ENCODE data around the gene ANKH.
"Not testable (repeated sequence)": the region's sequence is repeated elsewhere in the genome, so short reads cannot be mapped to it uniquely, and the experiment has no call there.

The ANKH gene

DNA sequence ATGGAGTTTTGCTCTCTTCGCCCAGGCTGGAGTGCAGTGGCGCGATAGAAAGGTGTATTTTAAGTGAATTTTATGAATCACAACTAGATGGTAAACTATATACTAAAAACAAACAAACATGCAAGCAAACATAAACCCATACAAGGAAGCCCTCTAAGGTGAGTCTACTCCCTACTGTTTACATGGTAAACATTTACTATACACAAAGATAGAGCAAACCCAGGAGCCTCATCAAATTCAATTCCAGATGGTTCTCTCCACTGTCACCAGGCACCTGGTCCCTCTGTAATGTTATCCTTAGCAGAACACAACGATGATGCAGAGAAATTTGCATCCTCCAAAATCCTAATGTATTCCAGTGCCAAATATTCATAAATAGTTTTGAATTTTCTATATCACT, 17.9 kb downstream of the ANKH start:
- no peak for DNase-seq

DNA sequence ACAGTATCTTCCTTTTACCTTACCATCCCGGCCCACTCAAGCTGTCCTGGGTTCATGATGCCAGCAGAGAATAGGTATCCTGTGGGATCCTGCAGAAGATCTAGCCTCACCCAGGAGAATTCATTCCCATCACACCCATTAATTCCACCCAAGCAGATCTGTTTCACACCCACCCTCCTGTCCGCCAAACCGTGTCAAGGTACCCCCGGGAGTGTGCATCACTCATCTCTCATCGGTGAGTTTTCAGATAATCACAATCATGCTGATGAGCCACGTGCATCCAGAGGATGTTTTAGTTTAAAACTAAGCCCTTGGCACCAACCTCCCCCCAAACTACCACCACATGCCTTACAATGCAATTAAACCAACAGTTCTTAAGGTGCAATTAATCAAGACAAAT, 18.8 kb downstream of the ANKH start:
- DNase-seq: no peak

DNA sequence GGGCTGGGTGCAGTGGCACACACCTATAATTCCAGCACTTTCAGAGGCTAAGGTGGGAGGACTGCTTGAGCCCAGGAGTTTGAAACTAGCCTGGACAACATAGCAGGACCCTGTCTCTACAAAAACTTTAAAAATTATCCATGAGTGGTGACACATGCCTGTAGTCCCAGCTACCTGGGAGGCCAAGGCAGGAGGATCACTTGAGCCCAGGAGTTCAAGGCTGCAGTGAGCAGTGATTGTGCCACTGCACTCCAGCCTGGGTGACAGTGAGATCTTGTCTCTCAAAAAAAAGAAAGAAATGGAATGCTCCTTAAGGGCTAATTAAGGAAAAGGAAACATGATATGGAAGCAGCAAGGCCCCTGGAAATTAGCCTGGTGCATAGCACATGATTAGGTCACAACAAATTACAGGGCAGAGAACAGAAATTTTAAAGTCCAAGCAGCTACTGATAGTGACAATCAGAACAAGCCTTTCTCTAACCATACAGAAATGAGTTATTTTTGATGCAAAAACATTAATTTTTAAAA, 19.5 kb downstream of the ANKH start:
- no peak for DNase-seq

DNA sequence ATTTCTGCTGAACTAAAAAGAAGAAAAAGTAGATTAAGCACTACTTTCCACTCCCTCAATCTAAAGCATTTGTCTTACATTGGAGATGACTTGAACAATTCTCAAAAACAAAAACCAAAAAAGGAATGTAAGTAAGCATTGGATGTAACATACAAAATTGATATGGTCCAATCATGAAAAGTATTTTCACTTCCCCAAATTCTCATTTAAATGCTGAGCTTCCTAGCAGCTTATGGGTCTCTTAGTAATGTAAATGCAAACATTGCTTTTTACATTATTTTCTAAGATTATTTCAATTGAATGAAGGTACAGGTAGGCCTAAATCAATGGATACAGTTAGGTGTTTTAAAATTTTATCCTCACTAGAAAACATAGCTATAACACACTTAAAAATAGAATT, 20.0 kb downstream of the ANKH start:
- DNase-seq: no peak

DNA sequence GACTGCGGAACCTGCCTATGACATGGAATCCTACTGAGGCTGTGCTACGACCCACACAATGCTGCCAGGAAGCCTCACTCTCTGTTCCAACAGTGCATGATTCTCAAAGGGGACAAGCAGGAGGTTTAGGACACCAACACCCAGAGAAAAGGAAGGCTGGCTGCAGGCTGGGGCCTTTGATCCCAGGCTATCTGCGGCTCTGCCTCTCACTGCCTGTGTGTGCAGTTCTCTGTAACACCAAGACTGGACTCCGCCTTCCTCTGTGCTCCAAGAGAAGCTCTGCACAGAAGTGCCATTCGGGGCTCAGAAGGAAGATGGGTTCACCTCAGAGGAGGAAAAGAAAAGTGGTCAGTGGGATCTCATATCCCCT, 20.5 kb downstream of the ANKH start:
- no peak for DNase-seq

DNA sequence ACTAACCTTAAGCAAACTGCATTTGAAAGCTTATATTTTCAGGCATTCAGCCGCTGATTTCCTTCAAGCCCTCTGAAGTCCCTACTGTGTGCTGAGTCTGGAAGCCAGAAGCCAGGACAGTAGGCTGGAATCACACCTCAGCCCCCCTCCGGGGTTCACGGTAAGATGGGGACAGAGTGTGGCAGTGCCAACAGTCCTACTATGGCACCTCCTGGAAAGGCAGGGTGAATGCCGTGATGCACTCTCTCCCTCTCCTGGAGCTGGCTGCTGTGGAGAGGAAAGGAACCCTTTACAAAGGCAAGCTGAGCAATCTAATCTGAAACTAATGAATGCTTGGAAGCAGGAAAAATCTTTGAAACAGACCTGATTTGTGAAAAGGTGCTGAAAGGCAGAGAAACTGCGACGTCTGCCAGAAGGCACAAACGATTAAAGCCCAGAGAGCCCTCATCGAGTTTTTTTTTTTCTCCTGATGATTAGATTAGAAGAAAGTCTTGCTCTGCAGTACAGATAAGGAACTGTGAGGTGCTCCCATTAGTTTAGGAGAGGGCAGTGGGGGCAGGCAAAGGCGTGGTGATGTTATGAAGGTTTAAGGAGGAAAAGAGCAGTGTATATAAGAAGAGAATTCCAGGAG, 21.0 kb downstream of the ANKH start:
- DNase-seq: no peak

DNA sequence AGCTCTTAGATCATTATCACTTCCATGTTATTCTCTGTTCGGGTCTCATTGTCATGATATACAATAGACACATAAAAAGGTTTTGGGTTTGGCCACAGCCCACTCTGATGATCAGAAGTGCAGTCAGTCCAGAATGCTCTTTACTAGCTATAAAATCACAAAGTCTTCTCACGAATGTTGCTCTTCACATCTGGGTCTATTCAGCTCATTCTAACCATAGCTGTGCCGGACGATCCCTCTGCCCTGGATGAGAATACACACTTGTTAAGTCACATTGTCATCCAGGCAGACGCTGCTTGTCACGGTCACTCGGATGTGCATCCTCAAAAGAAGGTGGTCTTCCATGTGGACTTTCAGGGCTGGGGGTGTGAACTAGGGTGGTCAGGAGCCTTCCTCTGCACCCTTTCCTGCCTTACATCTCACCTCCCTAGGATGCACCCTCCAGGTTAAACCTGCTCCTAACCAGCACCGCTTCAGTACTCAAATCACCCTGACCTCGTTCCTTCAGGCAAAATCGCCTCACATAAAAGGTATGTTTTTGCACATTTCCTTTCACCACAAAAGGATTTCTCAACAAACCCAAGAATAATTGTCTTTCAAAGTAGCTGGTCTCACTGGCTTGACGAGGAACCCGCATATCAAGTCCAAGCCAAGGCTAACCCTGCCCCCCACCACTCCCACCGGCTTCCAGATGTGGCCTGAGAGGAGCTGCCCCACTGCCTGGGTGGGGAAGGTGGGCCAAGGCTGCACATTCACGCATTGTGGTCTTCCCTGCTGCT, 21.9 kb downstream of the ANKH start:
- no peak for DNase-seq

DNA sequence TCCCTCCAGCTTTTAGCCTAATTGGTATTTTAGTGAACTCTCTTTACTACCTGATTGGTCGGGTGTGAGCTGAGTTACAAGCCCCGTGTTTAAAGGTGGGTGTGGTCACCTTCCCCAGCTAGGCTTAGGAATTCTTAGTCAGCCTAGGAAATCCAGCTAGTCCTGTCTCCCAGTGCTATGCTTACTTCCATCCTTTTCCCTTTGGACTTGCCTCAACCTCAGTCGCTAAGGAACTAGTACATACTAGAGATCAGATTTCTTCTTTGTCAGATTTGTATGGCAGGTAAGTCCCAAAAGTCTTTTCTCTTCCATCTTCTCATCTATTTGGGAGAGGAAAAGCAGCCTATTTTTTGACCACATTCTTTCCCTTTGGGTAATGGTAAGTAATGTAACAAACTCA, 22.6 kb downstream of the ANKH start:
- DNase-seq: not testable (repeated sequence)

DNA sequence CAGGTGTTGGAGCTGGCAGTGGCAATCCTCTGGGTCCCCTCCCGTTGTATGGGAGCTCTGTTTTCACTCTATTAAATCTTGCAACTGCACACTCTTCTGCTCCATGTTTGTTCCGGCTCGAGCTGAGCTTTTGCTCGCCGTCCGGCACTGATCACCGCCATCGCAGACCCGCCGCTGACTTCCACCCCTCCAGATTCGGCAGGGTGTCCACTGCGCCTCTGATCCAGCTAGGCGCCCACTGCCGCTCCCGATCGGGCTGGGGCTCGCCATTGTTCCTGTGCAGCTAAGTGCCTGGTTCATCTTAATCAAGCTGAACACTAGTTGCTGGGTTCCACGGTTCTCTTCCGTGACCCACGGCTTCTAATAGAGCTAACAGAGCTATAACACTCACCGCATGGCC, 23.2 kb downstream of the ANKH start:
- no peak for DNase-seq

DNA sequence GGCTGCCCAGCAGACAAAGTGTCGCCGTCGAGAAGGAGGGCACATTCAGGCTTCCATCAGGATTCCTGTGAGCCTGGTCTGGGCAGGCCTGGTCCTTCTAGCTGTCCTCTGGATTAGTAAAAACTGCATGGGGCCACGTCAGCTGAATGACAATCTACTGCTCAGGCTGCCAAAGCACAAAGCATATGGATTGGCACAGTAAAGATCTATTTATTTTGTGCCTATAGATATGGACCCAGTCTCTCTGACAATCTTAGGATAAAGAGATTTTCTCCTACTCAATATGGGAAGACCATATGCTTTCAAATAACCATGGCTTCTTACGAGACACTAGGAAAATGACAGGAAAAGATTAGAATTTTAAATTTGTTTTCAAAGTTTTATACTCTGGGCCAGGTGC, 24.1 kb downstream of the ANKH start:
- no peak for DNase-seq

DNA sequence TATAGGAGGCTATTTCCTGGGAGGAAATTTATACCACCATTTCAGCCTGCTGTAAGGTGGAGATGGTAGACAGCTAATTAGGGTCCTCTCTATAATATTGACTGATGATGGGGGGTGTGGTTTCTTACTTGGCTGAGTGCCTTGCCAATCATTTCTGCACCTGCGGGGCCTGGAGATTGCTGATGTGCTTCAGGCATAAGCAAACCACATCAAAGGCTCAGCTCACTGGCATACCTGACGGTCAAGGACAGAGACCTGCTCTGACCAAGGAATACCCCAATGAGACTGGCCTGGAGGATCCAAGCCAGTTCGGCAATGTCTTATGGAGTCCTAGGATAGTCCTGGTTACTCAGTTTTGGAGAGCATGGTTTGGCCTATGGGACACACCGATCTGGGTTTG, 29.5 kb downstream of the ANKH start:
- DNase-seq: no peak

DNA sequence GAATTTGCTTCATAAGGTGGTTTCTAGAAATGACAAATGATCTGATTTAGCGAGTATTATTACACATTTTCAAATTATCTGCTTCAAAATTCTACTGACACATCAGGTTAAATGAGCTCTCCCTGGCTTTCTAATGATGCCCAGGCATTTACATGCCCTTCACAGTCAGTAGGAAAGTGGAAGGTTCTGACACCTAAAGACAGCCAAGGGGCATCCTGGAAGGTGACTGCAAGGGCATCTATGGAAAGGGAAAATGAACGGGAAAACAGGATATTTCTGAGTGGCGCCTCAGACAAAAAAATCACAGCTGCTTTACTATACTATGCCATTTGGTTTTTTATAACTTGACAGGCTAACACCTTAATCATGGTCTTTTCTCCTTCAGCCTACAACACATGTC, 31.0 kb downstream of the ANKH start:
- no peak for DNase-seq

DNA sequence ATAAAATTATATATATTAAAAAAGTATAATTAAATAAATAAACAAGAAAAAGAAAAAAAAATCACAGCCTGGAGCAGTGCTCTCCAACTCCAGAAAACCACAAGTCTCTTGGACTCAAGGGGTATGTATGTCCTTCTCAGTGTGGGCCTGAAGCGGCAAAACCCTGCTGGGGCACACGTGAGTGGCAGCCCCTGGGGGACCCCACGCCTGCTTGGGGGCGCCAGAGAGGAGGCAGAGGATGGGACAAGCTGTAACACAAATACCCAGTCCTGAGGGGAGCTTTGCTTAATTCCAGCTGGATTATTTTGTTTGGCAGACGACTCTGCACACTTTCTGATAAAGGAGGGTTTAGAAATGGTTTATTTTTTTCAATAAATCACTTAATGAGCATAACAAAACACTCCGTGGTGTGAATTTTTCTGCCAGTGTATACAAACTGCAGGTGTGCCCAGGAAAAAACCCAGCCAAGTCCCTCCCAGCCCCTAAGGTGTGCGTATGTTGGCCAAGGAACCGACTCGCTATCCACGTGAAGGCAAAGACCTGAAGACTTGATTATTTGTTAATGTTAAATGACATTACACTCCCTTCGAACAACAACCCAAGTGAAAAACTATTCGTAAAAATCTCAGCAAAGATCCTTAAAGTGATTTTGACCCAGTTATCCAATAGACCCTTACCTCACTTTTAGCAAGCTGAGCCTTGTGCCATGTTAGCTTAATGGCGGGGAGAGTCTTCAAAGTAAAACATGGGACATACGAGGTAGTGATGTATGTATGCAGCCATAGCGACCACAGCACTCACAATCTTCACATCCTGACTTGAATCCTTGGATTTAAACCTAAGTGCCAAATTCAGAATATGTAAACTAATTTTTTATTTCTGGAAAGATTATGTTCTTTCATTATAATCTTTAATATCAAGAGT, 32.9 kb downstream of the ANKH start:
- DNase-seq: no peak

DNA sequence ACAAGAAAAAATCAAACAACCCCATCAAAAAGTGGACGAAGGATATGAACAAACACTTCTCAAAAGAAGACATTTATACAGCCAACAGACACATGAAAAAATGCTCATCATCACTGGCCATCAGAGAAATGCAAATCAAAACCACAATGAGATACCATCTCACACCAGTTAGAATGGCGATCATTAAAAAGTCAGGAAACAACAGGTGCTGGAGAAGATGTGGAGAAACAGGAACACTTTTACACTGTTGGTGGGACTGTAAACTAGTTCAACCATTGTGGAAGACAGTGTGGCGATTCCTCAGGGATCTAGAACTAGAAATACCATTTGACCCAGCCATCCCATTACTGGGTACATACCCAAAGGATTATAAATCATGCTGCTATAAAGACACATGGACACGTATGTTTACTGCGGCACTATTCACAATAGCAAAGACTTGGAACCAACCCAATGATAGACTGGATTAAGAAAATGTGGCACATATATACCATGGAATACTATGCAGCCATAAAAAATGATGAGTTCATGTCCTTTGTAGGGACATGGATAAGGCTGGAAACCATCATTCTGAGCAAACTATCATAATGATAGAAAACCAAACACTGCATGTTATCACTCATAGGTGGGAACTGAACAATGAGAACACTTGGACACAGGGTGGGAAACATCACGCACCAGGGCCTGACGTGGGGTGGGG, 34.0 kb downstream of the ANKH start:
- DNase-seq: not testable (repeated sequence)

DNA sequence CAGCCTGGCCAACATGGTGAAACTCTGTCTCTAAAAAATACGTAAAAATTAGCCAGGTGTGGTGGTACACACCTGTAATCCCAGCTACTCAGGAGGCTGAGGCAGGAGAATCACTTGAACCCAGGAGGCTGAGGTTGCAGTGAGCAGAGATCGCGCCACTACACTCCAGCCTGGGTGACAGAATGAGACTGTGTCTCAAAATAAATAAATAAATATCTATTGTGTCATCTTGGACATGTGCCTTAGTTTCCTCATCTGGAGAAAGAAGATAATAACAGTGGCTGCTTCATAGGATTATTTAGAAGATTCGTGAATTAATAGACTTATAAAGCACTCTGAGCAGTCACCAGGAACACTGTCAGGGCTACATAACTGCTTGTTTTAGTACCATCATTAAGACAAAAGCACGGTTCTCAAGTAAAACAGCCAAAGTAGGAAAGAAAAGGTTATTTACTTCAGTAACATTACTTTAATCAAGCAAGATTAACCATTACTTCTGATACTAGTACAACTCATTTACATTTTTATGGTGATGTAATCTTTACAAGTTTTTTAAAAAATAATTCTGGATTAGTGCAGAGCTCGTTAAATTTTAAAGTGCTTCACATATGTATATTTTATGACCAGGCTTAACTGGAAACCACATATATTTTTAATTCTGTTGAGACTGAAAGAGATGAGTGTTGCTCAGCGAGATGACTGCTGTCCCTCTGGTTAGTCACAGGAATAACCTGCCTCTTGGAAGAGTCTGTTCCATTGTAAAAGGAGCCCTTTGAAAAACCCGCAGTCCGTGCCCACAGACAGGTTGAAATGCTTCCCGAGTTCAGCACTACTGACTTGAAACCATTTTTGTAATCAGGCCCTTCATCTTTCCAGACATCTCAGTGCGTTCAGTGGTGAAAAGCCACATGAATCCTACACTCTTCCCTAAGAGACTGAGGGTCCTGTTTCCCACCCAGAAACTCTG, 36.7 kb downstream of the ANKH start:
- DNase-seq: no peak

DNA sequence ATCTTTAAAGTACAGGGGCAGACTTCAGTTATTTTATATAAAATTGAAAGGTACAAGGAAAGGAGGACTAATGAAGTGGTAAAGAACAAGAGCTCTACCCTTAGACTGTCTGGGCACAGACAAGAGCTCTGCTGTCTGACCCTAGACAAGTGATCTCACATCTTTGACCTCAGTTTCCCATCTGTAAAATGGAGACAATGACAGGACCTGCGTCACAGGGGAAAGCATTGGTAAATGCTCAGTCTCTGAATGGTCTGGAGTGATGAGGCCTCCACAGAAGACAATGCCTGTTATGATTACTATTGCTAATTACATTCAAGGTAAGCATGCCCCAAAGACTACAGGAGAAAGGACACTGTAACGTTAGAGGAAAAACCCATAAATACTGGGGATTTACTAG, 37.5 kb downstream of the ANKH start:
- no peak for DNase-seq

DNA sequence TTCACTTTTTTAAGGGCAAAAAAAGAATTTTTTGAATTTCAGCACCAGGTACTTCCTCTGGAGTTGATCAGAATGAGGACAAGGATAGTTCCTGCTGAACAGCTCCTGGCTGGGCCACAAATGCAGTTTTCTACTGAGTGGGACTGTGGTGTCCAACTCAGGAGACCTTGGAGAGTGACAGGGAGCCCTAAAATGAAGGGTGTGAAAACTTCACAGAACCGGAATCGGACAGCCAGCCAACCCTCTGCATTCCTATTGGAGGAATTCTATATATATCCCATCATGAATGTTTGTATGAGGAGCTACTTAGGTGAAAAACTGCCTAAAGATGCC, 40.6 kb downstream of the ANKH start:
- no peak for DNase-seq

DNA sequence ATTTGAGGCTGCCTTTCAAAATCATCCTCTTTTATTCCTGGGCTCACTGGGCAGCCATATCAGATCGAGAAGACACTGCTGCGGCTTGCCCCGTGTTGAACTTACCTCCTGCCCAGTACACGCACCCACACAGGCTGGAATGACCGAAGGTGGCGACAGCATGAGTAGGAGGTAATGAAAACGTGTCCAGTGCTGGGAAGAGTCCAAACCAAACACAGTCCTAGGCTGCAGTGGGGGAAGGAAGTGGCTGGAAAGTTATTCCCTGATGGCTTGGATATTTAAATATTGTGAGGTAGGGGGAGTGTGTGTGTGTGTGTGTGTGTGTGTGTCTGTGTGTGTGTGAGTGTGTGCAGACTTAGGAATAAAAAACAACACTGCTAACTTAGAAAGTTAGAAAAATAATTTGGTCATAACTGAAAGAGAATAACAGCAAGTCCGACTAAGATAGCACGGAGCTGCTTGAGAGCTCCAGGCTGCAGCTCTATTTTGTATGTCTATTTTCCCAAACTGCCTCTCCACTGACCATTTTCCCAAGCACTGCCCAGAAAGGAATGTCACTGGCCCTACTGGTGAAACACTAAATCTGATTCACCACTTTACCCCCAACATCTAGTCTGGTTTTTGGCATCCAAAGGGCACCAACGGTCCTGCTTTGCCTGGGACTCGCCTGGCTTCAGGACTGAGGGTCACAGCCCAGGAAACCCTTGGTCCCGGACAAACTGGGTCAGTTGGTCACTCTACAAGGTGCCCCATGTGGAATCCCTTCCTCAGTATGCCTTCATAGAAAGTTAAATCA, 41.2 kb downstream of the ANKH start:
- no peak for DNase-seq

DNA sequence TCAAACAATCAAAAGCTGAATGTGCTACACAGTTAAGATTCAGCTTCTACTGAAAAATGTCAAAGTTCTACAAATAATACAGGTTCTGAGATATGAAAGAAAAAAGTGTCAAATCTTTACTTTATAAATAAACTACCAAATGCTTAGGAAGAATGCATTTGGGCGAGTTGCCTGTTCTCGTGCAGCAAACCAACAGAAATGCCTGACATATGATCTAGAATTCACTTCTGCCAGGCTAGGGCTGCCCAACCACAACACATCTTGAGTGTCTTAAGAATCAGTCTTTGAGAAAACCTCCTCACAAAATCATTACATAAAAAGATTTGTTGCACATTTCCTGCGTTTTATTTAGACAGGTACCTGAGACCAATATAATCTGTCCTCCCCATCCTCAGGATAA, 42.2 kb downstream of the ANKH start:
- DNase-seq: no peak

DNA sequence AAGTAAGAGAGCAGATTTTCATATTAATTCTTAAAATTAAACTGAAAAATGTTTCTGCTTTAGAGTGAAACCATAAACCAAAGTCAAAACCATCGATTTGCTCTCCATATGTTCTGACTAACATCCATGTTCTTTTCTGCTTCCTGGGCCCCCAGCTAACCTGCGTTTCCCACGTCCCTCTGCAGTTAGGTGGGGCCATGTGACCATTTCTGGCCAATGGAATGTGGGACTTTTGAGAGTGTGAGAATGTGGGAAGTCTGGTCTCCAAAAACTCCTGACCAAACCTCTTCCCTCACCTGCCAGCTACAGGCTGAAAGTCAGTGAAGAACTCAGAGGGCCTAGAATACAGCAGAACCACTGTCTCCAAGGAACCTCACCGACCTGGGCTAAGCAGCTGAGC, 44.9 kb downstream of the ANKH start:
- DNase-seq: no peak

DNA sequence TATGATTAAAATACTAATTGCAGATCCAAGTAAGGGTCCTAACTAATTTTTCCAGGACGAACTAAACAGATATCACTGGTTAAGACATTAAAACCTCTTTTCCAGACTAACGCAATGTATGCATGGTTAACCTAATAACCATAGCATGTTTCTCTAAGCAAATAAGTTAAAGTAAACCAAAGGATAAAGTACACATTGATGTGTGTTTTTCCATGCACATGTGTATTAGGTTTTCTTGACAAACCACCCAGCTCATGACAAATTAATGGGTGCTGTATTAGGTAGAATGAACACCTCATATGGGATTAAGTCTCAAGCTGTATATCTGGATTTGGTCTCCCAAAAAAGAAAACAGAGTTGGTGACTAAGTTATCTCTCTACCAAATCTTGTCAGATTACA, 45.6 kb downstream of the ANKH start:
- DNase-seq: no peak
